HK-2 (cell line): ENCODE data around the gene PMIS2.

Experiments
- DNase-seq: peaks from one replicate; pipeline ENCODE4 v3.0.0-alpha.2; 2018; ENCODE audit not compliant: unreplicated experiment

PMIS2 gene

GRCh38 chr19:35556025-35556590 lies 29.9 kb upstream of the PMIS2 start:
- DNase-seq = no peak

- no peak for DNase-seq
Measured at GRCh38 chr19:35556846-35557538, 29.0 kb upstream of the PMIS2 start.

- DNase-seq = no peak
Measured at GRCh38 chr19:35557539-35558399, 28.2 kb upstream of the PMIS2 start.

- DNase-seq = no peak
Measured at GRCh38 chr19:35558400-35559280, 27.3 kb upstream of the PMIS2 start.

- no peak for DNase-seq
Measured at GRCh38 chr19:35559281-35559659, 26.7 kb upstream of the PMIS2 start.

- DNase-seq = no peak
Measured at GRCh38 chr19:35559781-35560180, 26.2 kb upstream of the PMIS2 start.

GRCh38 chr19:35560271-35560670 lies 25.7 kb upstream of the PMIS2 start:
- DNase-seq = no peak

- DNase-seq = no peak
Measured at GRCh38 chr19:35560677-35561076, 25.3 kb upstream of the PMIS2 start.

- no peak for DNase-seq
Measured at GRCh38 chr19:35561436-35561835, 24.5 kb upstream of the PMIS2 start.

- no peak for DNase-seq
Measured at GRCh38 chr19:35562336-35562735, 23.6 kb upstream of the PMIS2 start.

GRCh38 chr19:35562776-35563175 lies 23.2 kb upstream of the PMIS2 start:
- no peak for DNase-seq

- DNase-seq = no peak
Measured at GRCh38 chr19:35563207-35563829, 22.7 kb upstream of the PMIS2 start, which contains the start of gene ATP4A. ATP4A (minus strand) TSS chr19:35563658; CDS start chr19:35563629, 29 bp downstream.

GRCh38 chr19:35565016-35565856 lies 20.7 kb upstream of the PMIS2 start:
- DNase-seq = no peak

GRCh38 chr19:35566738-35567137 lies 19.2 kb upstream of the PMIS2 start:
- DNase-seq = no peak

- DNase-seq = no peak
Measured at GRCh38 chr19:35569281-35569781, 16.6 kb upstream of the PMIS2 start.

GRCh38 chr19:35571406-35571965 lies 14.5 kb upstream of the PMIS2 start:
- no peak for DNase-seq

- no peak for DNase-seq
Measured at GRCh38 chr19:35577918-35578317, 8.1 kb upstream of the PMIS2 start.

GRCh38 chr19:35578707-35579106 lies 7.3 kb upstream of the PMIS2 start:
- no peak for DNase-seq

GRCh38 chr19:35582760-35583159 lies 3.2 kb upstream of the PMIS2 start:
- DNase-seq = no peak

GRCh38 chr19:35587321-35587720 lies 1.3 kb downstream of the PMIS2 start:
- DNase-seq = no peak
